ENCODE data around the gene AGK. TPM values are rescaled to one million over a fixed set of nuclear protein-coding genes. Genes with fewer than 3 reads are reported as not detected.

AGK gene
- total and polyA plus RNA-seq, 2 of the 8 experiments (the other 6 are each of a cell fraction or from before 2014, with no cell fraction given) = 25.8 to 34.0 TPM

DNA sequence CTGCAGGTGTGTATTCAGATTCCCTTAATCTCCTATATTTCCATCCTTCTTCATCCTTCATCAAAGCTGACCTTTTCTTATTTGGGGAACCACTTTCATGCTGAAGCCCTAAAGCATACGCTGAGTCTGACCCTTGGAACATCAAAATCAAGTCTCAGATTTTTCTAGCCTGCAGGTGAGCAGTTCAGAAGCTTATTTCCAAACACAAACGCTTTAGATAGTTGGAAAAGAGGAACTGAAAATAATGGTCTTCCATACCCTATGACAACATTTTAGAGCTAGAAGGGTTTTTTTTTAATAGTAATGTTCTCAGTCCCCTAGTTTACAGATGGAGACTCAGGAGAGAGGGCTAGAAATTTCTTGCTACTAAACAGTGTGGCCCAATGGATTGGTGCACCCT is 1.6 kb upstream of the AGK start:
- Histone ChIP-seq H3K14ac (ENCODE audit: insufficient read length) (no peak overlapping the region), H4K5ac (ENCODE audit: insufficient read length, low read depth, low read length) (no peak overlapping the region), H3K4me1 (replicated peaks in 1 of 4; ENCODE audit: control insufficient read depth in 3 of 4, insufficient read depth in 4 of 4, low read length in 3 of 4) (peaks cover 4 to 9% (median 7%) of the 10 kb centered on the region in 4 experiments), H3K4me3 (ENCODE audit: extremely low read depth in 1 of 4, insufficient read depth in 2 of 4, low read depth in 3 of 4, low read length in 4 of 4) (no peak overlapping the region), H2BK15ac (ENCODE audit: low read length) (no peak overlapping the region), H3K79me2 (ENCODE audit: control insufficient read depth in 1 of 2, insufficient read depth in 2 of 2, low read length in 2 of 2) (peaks cover 0 to 5% of the 10 kb centered on the region in 2 experiments; a peak in 2 of 4 replicates), H4K91ac (replicated peaks; ENCODE audit: insufficient read length, low read length) (no peak overlapping the region), H3K27me3 (replicated peaks in 1 of 4; ENCODE audit: control insufficient read depth in 3 of 4, extremely low read depth in 1 of 4, insufficient read depth in 3 of 4, low read length in 3 of 4) (no peaks in the 10 kb centered on the region), H3K9me3 (ENCODE audit: insufficient read depth in 2 of 2, low read depth in 1 of 2, low read length in 1 of 2) (no peaks in the 10 kb centered on the region), H2AFZ (ENCODE audit: low read length) (no peak overlapping the region), H3K9ac (replicated peaks in 1 of 4; ENCODE audit: extremely low read depth in 1 of 4, low read depth in 3 of 4, low read length in 3 of 4) (no peak overlapping the region), H4K8ac (ENCODE audit: extremely low read depth, insufficient read depth, low read length) (no peak overlapping the region), H4K20me1 (replicated peaks in 1 of 2; ENCODE audit: control insufficient read depth in 1 of 2, insufficient read depth in 2 of 2, low read length in 2 of 2) (no peaks in the 10 kb centered on the region), H3K56ac (replicated peaks; ENCODE audit: insufficient read length, low read depth, low read length) (no peak overlapping the region), H3K23me2 (ENCODE audit: low read depth, low read length) (peaks cover 10% of the 10 kb centered on the region), H2BK20ac (ENCODE audit: low read length) (no peak overlapping the region; the same call in 1 of the 2 replicates), H3K79me1 (ENCODE audit: low read depth, low read length) (peaks cover 2% of the 10 kb centered on the region; the same call in 1 of the 2 replicates), H3K27ac (ENCODE audit: low read depth, low read length) (no peak overlapping the region), H3K4ac (replicated peaks; ENCODE audit: insufficient read length, low read depth, low read length) (no peak overlapping the region), H2BK120ac (replicated peaks; ENCODE audit: low read depth, low read length) (no peak overlapping the region), H3K23ac (ENCODE audit: insufficient read length) (no peak overlapping the region), H2AK5ac (ENCODE audit: low read depth, low read length) (no peak overlapping the region), H3K36me3 (ENCODE audit: control insufficient read depth in 2 of 4, insufficient read depth in 4 of 4, low read length in 3 of 4) (no peaks in the 10 kb centered on the region; a peak in 1 of 8 replicates), H2BK5ac (ENCODE audit: low read depth, low read length) (no peak overlapping the region), H3K4me2 (ENCODE audit: insufficient read depth in 1 of 2, low read depth in 2 of 2, low read length in 2 of 2) (no peak overlapping the region; a peak in 1 of 4 replicates), H2BK12ac (ENCODE audit: low read depth, low read length) (no peak overlapping the region), H3K18ac (ENCODE audit: extremely low read depth, low read length) (no peak overlapping the region)
- CTCF ChIA-PET (ENCODE audit: partially characterized antibody) = interaction anchor here (0.7 to 2.7 kb wide), 8 partner anchors 8 to 100 kb away, joined by 3 to 19 read pairs (median 4); no protein-coding TSS in a partner anchor
- WGBS, 2 experiments (ENCODE audit: extremely low coverage in 1 of 2, insufficient coverage in 1 of 2, insufficient read length in 1 of 2, insufficient replicate concordance in 2 of 2, low coverage in 1 of 2, low lambda C conversion rate in 2 of 2, missing lambda C conversion rate in 1 of 2) = 92% methylated on average over 2 of the region's 2 CpGs; no CpG with 5 or more reads in 1 of the 2 experiments
- no peak for TF ChIP-seq SIN3A (conservative IDR thresholded peaks at IDR 0.05 in 1 of 2, IDR thresholded peaks at IDR 0.05 in 1 of 2; ENCODE audit: low read depth in 1 of 2, low read length in 2 of 2)
- no peak for TF ChIP-seq SP4 (IDR thresholded peaks at IDR 0.05; ENCODE audit: low read length)
- TF ChIP-seq SAP30 (IDR thresholded peaks at IDR 0.05; ENCODE audit: insufficient read depth, insufficient replicate concordance, low read length) = no peak
- no peak for TF ChIP-seq EGR1 (IDR thresholded peaks at IDR 0.05; ENCODE audit: borderline replicate concordance, low read depth, low read length)
- POLR2A ChIA-PET (ENCODE audit: partially characterized antibody) = interaction anchor here (1.6 to 4.4 kb wide), 4 partner anchors 8 to 35 kb away, joined by 4 to 20 read pairs (median 7); no protein-coding TSS in a partner anchor
- DNase-seq (ENCODE audit: low read depth in 1 of 2, low spot score in 2 of 2) = no peak
- no peak for FAIRE-seq
